ENCODE data around the gene SPTAN1. TPM values are rescaled to one million over a fixed set of nuclear protein-coding genes. Genes with fewer than 3 reads are reported as not detected.
A peak's percentile ranks its signal among the peaks of the same experiment; 100 is the strongest.
"Not testable (repeated sequence)": the region's sequence is repeated elsewhere in the genome, so short reads cannot be mapped to it uniquely, and the experiment has no call there.

SPTAN1 gene
- total RNA-seq, 1 donor from 2014 or later = 270 TPM

DNA sequence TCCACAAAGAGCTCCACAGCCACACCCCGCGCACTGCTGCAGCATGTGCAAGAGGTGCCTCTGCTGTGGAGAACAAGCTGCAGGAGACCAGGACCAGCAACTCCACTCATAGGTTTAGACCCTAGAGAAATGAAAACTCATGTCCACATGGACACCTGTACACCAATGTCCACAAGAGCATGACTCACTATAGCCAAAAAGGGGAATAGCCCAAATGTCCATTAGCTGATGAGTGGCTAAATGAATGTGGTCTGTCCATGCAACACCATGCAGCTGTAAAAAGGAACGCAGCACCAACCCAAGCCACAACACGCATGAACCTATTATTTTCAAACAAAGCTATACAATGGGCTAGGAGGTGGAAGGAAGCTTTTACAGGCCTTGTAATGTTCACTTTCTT lies 86.2 kb downstream of the SPTAN1 start:
- no peak for DNase-seq (ENCODE audit: extremely low spot score, unreplicated experiment)
- no peaks in the 10 kb centered on the region for H3K9me3 Mint-ChIP-seq
- TF ChIP-seq, protein P1, sequence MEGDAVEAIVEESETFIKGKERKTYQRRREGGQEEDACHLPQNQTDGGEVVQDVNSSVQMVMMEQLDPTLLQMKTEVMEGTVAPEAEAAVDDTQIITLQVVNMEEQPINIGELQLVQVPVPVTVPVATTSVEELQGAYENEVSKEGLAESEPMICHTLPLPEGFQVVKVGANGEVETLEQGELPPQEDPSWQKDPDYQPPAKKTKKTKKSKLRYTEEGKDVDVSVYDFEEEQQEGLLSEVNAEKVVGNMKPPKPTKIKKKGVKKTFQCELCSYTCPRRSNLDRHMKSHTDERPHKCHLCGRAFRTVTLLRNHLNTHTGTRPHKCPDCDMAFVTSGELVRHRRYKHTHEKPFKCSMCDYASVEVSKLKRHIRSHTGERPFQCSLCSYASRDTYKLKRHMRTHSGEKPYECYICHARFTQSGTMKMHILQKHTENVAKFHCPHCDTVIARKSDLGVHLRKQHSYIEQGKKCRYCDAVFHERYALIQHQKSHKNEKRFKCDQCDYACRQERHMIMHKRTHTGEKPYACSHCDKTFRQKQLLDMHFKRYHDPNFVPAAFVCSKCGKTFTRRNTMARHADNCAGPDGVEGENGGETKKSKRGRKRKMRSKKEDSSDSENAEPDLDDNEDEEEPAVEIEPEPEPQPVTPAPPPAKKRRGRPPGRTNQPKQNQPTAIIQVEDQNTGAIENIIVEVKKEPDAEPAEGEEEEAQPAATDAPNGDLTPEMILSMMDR (conservative IDR thresholded peaks at IDR 0.05) = no peak
- H3K27ac Mint-ChIP-seq = peak overlapping the region; percentile 28
- H3K4me1 Mint-ChIP-seq (ENCODE audit: unreplicated experiment) = peaks cover 4% of the 10 kb centered on the region
- no peaks in the 10 kb centered on the region for H3K27me3 Mint-ChIP-seq
- H3K4me3 Mint-ChIP-seq = no peak overlapping the region
- H3K36me3 Mint-ChIP-seq = peaks cover 3% of the 10 kb centered on the region

DNA sequence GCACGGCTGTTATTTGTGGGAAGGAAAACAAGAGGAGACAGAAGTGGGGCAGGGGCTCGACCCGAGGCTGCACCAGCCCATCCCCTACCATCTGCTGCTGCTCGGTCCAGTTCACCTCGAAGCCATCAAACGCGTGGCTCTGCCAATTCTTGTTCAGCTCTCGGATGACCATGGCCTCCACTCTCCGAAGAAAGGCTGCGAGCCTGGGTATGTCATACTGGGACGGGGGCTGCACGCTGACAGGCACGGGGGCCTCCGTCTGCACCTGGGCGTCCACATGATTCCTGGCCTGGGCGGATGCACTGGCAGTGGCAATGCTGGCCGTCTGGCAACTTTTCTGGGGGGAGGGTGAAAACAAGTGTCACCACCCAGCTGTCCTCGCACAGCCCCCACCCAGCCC lies 88.2 kb downstream of the SPTAN1 start:
- Mint-ChIP-seq H3K36me3 (peaks cover 3% of the 10 kb centered on the region), H3K4me1 (ENCODE audit: unreplicated experiment) (peaks cover 9% of the 10 kb centered on the region), H3K4me3 (no peak overlapping the region), H3K27ac (no peak overlapping the region), H3K9me3 (no peaks in the 10 kb centered on the region), H3K27me3 (no peaks in the 10 kb centered on the region)
- TF ChIP-seq, protein P1 (conservative IDR thresholded peaks at IDR 0.05) = no peak
- no peak for DNase-seq (ENCODE audit: extremely low spot score, unreplicated experiment)

DNA sequence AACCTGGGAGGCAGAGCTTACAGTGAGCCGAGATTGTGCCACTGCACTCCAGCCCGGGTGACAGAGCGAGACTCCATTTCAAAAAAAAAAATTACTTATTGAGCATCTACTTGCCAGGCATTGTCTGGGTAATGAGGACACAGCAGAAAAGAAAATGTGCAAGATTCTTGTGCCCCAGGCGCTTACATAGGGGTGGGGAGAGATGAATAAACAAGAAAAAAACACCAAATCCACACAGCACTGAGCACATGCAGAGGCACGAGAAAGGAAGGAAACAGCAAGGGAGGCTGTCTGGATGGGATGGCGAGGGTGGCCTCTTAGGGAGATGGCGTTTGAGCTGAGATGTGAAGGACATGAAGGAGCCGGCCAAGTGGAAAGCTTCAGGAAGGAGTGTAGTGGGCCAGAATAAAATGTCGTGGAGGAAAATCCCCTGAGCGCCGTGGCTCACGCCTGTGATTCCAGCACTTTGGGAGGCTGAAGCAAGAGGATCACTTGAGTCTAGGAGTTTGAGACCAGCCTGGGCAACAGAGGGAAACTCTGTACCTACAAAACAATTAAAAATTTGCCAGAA lies 90.4 kb downstream of the SPTAN1 start:
- Mint-ChIP-seq H3K9me3 (no peaks in the 10 kb centered on the region), H3K27ac (peak overlapping the region; percentile 67), H3K36me3 (peaks cover 3% of the 10 kb centered on the region), H3K27me3 (no peaks in the 10 kb centered on the region), H3K4me1 (ENCODE audit: unreplicated experiment) (peaks cover 9% of the 10 kb centered on the region), H3K4me3 (no peak overlapping the region)
- TF ChIP-seq, protein P1 (conservative IDR thresholded peaks at IDR 0.05) = no peak
- DNase-seq (ENCODE audit: extremely low spot score, unreplicated experiment) = no peak

DNA sequence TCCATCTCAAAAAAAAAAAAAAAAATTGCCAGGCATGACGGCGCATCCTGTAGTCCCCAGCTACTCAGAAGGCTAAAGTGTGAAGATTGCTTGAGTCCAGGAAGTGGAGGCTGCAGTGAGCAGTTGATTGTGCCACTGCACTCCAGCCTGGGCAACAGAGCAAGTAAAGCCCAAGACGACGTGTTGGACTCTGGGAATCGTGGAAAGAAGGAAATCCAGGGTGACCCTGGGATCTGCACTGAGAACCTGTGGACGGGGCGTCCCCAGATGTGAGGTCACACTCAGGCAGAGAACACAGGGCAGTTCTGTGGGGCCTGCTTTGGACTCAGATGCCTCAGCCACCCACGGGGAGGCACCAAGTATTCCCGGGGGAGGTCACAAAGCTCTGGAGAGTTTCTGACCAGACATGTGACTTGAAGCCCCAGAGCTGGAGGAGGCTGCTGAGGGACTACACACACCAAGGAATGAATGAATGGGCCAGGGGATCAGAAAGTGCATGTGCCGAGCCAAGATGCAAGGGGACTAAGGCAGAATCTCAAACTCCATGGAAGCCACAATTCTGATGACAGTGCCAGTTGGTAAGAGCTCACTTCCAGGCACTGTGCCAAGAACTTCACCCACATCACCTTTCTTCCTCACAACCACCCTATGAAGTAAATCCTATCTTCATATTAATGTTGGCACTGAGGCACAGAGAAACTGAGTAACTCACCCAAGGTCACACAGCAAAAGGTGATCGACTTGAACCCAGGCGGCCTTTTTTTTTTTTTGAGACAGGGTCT lies 91.3 kb downstream of the SPTAN1 start:
- Mint-ChIP-seq H3K27ac (no peak overlapping the region), H3K9me3 (no peaks in the 10 kb centered on the region), H3K27me3 (no peaks in the 10 kb centered on the region), H3K4me1 (ENCODE audit: unreplicated experiment) (peaks cover 9% of the 10 kb centered on the region), H3K4me3 (no peak overlapping the region), H3K36me3 (peaks cover 3% of the 10 kb centered on the region)
- DNase-seq (ENCODE audit: extremely low spot score, unreplicated experiment) = no peak
- TF ChIP-seq, protein P1 (conservative IDR thresholded peaks at IDR 0.05) = no peak

DNA sequence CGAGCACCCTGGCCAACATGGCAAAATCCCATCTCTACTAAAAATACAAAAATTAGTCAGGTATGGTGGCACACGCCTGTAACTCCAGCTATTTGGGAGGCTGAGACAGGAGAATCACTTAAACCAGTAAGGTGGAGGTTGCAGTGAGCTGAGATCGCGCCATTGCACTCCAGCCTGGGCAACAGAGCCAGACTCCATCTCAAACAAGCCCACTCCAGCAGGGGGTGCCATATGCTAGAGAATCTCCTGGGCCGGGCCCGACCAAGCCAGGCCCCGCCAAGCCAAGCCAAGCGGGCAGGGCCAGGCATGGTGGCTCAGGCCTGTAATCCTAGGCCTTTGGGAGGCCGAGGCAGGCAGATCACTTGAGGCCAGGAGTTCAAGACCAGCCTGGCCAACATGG lies 95.8 kb downstream of the SPTAN1 start:
- not testable (repeated sequence) for H3K36me3 Mint-ChIP-seq; H3K4me1 Mint-ChIP-seq (ENCODE audit: unreplicated experiment); H3K27me3 Mint-ChIP-seq; H3K4me3 Mint-ChIP-seq; H3K9me3 Mint-ChIP-seq; DNase-seq (ENCODE audit: extremely low spot score, unreplicated experiment); H3K27ac Mint-ChIP-seq
- TF ChIP-seq, protein P1 (conservative IDR thresholded peaks at IDR 0.05) = peak; percentile 53

All from type B pancreatic cell (in vitro differentiated cells).